ENCODE measurements around the gene CFAP45. TPM values are rescaled to one million over a fixed set of nuclear protein-coding genes. Genes with fewer than 3 reads are reported as not detected.

CFAP45 gene
- under 1 TPM in 2 of 4 donors, not detected in 2; 0.56 to 0.94 TPM for total RNA-seq

- Histone ChIP-seq H3K4me3 (replicated peaks in 1 of 3) (no peak within 1 kb of the TSS), H3K9me3 (no peaks in the 10 kb centered on the region), H3K36me3 (no peaks in the 10 kb centered on the region), H3K27me3 (no peaks in the 10 kb centered on the region), H3K27ac (peak within 1 kb of the TSS; percentile 58 to 71 (median 60)), H3K4me1 (peaks cover 23 to 30% of the 10 kb centered on the region in 2 donors)
- peak; percentile 91 to 92 for DNase-seq
- intact Hi-C loops (cut with DNase I): no loop called here
- 18 to 21% methylated on average over 10 to 18 of the region's 30 CpGs for WGBS, 2 donors
- TF ChIP-seq POLR2A (IDR thresholded peaks at IDR 0.05) (no peak), CTCF (IDR thresholded peaks at IDR 0.05) (peak in 1 of 6 experiments; percentile 15)
These were observed at the start of gene CFAP45 for GRCh38 chr1:159900086-159900680. Gene CFAP45 (minus strand): TSS chr1:159900165. CDS start chr1:159900098, 67 bp downstream.

GRCh38 chr1:159949123-159949522, 49.2 kb upstream of the CFAP45 start:
- WGBS, 2 donors: 41 to 50% methylated on average over 6 of the region's 6 CpGs
- intact Hi-C loops (cut with DNase I): no loop called here
- TF ChIP-seq POLR2A (IDR thresholded peaks at IDR 0.05) (no peak), CTCF (IDR thresholded peaks at IDR 0.05) (no peak)
- H3K4me1 ChIP-seq: peaks cover 26 to 43% of the 10 kb centered on the region in 2 donors
- H3K27ac ChIP-seq: peak overlapping the region in 2 of 3 donors; percentile 47 to 73
- no peaks in the 10 kb centered on the region for H3K9me3 ChIP-seq
- H3K27me3 ChIP-seq: no peaks in the 10 kb centered on the region
- no peaks in the 10 kb centered on the region for H3K36me3 ChIP-seq
- peak; percentile 76 to 86 for DNase-seq
- H3K4me3 ChIP-seq (replicated peaks in 1 of 3): no peak overlapping the region

GRCh38 chr1:159947942-159948341, 48.0 kb upstream of the CFAP45 start:
- intact Hi-C loops (cut with DNase I): no loop called here
- Histone ChIP-seq H3K36me3 (no peaks in the 10 kb centered on the region), H3K4me3 (replicated peaks in 1 of 3) (no peak overlapping the region), H3K9me3 (no peaks in the 10 kb centered on the region), H3K27ac (peak overlapping the region in 1 of 3 donors; percentile 47), H3K4me1 (peaks cover 26 to 43% of the 10 kb centered on the region in 2 donors), H3K27me3 (no peaks in the 10 kb centered on the region)
- no peak for DNase-seq
- 72 to 73% methylated on average over 1 of the region's 1 CpG for WGBS, 2 donors
- TF ChIP-seq CTCF (IDR thresholded peaks at IDR 0.05) (no peak), POLR2A (IDR thresholded peaks at IDR 0.05) (no peak)

GRCh38 chr1:159946242-159947187, 46.5 kb upstream of the CFAP45 start:
- Histone ChIP-seq H3K27me3 (no peaks in the 10 kb centered on the region), H3K27ac (peak overlapping the region; percentile 36 to 65 (median 62)), H3K4me1 (peaks cover 26 to 43% of the 10 kb centered on the region in 2 donors), H3K4me3 (replicated peaks in 1 of 3) (peak overlapping the region in 1 of 3 donors; percentile 43), H3K9me3 (no peaks in the 10 kb centered on the region), H3K36me3 (no peaks in the 10 kb centered on the region)
- intact Hi-C loops (cut with DNase I): no loop called here
- DNase-seq: no peak
- TF ChIP-seq CTCF (IDR thresholded peaks at IDR 0.05): no peak
- peak in 1 of 2 donors; percentile 45 for TF ChIP-seq POLR2A (IDR thresholded peaks at IDR 0.05)
- WGBS, 2 donors: 42 to 43% methylated on average over 8 to 9 of the region's 9 CpGs

Data from thyroid gland (tissue), 4 donors.